Measurements from ENCODE around the gene FBXO9. TPM values are rescaled to one million over a fixed set of nuclear protein-coding genes. Genes with fewer than 3 reads are reported as not detected.

FBXO9 gene
- total RNA-seq, 2 donors from 2014 or later: 49.6 to 65.3 TPM

- H3K36me3 Mint-ChIP-seq (ENCODE audit: low read depth): peaks cover 16% of the 10 kb centered on the region
- H3K4me3 ChIP-seq (ENCODE audit: low read length): no peak overlapping the region
- no peak for DNase-seq
- peaks cover 11% of the 10 kb centered on the region for H3K4me1 Mint-ChIP-seq
- H3K9me3 ChIP-seq (ENCODE audit: control insufficient read depth, low read length): no peaks in the 10 kb centered on the region
- no peak overlapping the region for H3K27ac Mint-ChIP-seq
- H3K27ac ChIP-seq (ENCODE audit: low read depth, low read length): no peak overlapping the region
- no peak overlapping the region for H3K9ac ChIP-seq (ENCODE audit: extremely low read depth, low read length, poor library complexity, severe bottlenecking)
- H3K4me1 ChIP-seq (ENCODE audit: control insufficient read depth, insufficient read depth, low read length): no peaks in the 10 kb centered on the region
- H3K27me3 Mint-ChIP-seq (ENCODE audit: insufficient read depth): no peaks in the 10 kb centered on the region
- H3K27me3 ChIP-seq (ENCODE audit: control insufficient read depth, insufficient read depth, low read length, poor library complexity, severe bottlenecking): no peaks in the 10 kb centered on the region
- no peaks in the 10 kb centered on the region for H3K9me3 Mint-ChIP-seq
- H3K4me3 Mint-ChIP-seq: no peak overlapping the region
- peaks cover 16% of the 10 kb centered on the region for H3K36me3 ChIP-seq (ENCODE audit: control insufficient read depth, insufficient read depth, low read length)
- 92 to 100% methylated on average over 3 to 4 of the region's 5 CpGs for WGBS, 2 experiments (ENCODE audit: insufficient coverage in 1 of 2, insufficient read length in 1 of 2)
- no peak for TF ChIP-seq CTCF (conservative IDR thresholded peaks at IDR 0.05)
Measured at GRCh38 chr6:53027131-53027718, 38.0 kb upstream of the FBXO9 start.

GRCh38 chr6:53028467-53028866 is 36.7 kb upstream of the FBXO9 start:
- Histone ChIP-seq H3K27me3 (ENCODE audit: control insufficient read depth, insufficient read depth, low read length, poor library complexity, severe bottlenecking) (no peaks in the 10 kb centered on the region), H3K36me3 (ENCODE audit: control insufficient read depth, insufficient read depth, low read length) (peaks cover 16% of the 10 kb centered on the region), H3K9me3 (ENCODE audit: control insufficient read depth, low read length) (no peaks in the 10 kb centered on the region), H3K27ac (ENCODE audit: low read depth, low read length) (no peak overlapping the region), H3K9ac (ENCODE audit: extremely low read depth, low read length, poor library complexity, severe bottlenecking) (no peak overlapping the region), H3K4me1 (ENCODE audit: control insufficient read depth, insufficient read depth, low read length) (no peaks in the 10 kb centered on the region), H3K4me3 (ENCODE audit: low read length) (no peak overlapping the region)
- Mint-ChIP-seq H3K36me3 (ENCODE audit: low read depth) (peaks cover 16% of the 10 kb centered on the region), H3K4me1 (peaks cover 11% of the 10 kb centered on the region), H3K27me3 (ENCODE audit: insufficient read depth) (no peaks in the 10 kb centered on the region), H3K9me3 (no peaks in the 10 kb centered on the region), H3K4me3 (no peak overlapping the region), H3K27ac (no peak overlapping the region)
- TF ChIP-seq CTCF (conservative IDR thresholded peaks at IDR 0.05): no peak
- WGBS, 2 experiments (ENCODE audit: insufficient coverage in 1 of 2, insufficient read length in 1 of 2): 88% methylated on average over 1 of the region's 1 CpG
- no peak for DNase-seq

GRCh38 chr6:53029257-53029656 is 35.9 kb upstream of the FBXO9 start:
- no peaks in the 10 kb centered on the region for H3K27me3 ChIP-seq (ENCODE audit: control insufficient read depth, insufficient read depth, low read length, poor library complexity, severe bottlenecking)
- no peaks in the 10 kb centered on the region for H3K9me3 ChIP-seq (ENCODE audit: control insufficient read depth, low read length)
- no peak overlapping the region for H3K27ac Mint-ChIP-seq
- no peaks in the 10 kb centered on the region for H3K9me3 Mint-ChIP-seq
- no peaks in the 10 kb centered on the region for H3K27me3 Mint-ChIP-seq (ENCODE audit: insufficient read depth)
- no peak overlapping the region for H3K4me3 Mint-ChIP-seq
- H3K4me1 Mint-ChIP-seq: peaks cover 11% of the 10 kb centered on the region
- no peak for TF ChIP-seq CTCF (conservative IDR thresholded peaks at IDR 0.05)
- no peak for DNase-seq
- no peak overlapping the region for H3K9ac ChIP-seq (ENCODE audit: extremely low read depth, low read length, poor library complexity, severe bottlenecking)
- H3K36me3 ChIP-seq (ENCODE audit: control insufficient read depth, insufficient read depth, low read length): peaks cover 16% of the 10 kb centered on the region
- no peaks in the 10 kb centered on the region for H3K4me1 ChIP-seq (ENCODE audit: control insufficient read depth, insufficient read depth, low read length)
- H3K4me3 ChIP-seq (ENCODE audit: low read length): no peak overlapping the region
- no peak overlapping the region for H3K27ac ChIP-seq (ENCODE audit: low read depth, low read length)
- H3K36me3 Mint-ChIP-seq (ENCODE audit: low read depth): peaks cover 18% of the 10 kb centered on the region
